OCI-LY7 (cell line): ENCODE data around the gene SMOC2. TPM values are rescaled to one million over a fixed set of nuclear protein-coding genes. Genes with fewer than 3 reads are reported as not detected.

ENCODE experiments used
- BruUV-seq: library from RNA; stranded (reverse); fragments of 400-500 nt; replicated peaks from 2 replicates; lab custom pipeline; 2021; lab: Mats Ljungman, UMichigan
- CTCF ChIA-PET: fragments of 300-600 bp; sonication (Branson Sonifier 250); formaldehyde crosslinking; loops from one replicate; lab custom pipeline; 2022; ENCODE audit warnings: antibody characterized with exemption; ENCODE audit not compliant: unreplicated experiment; lab: Charles Lee
- POLR2A ChIA-PET: fragments of 300-600 bp; sonication (Branson Sonifier 250); formaldehyde crosslinking; loops from one replicate; lab custom pipeline; 2022; ENCODE audit warnings: antibody characterized with exemption; lab: Charles Lee
- DNase-seq: peaks from one replicate; pipeline ENCODE4 v3.0.0-alpha.2; 2015; ENCODE audit warnings: low spot score
- H2AFZ ChIP-seq: fragments of 200-600 bp; sonication (generic), shearing (Covaris generic); 2 replicates; pipeline ENCODE4 v1.6.1; 2014; ENCODE audit warnings: mild to moderate bottlenecking, antibody characterized with exemption, low read length, moderate library complexity
- H3K27ac ChIP-seq: fragments of 200-600 bp; sonication (generic); 2 replicates; pipeline ENCODE4 v1.5.1; 2014; ENCODE audit warnings: mixed run types, low read depth, mild to moderate bottlenecking, moderate library complexity, low read length, inconsistent platforms; ENCODE audit not compliant: poor library complexity, severe bottlenecking
- H3K36me3 ChIP-seq: fragments of 200-600 bp; sonication (generic); 2 replicates; pipeline ENCODE4 v1.6.1; 2014; ENCODE audit warnings: mild to moderate bottlenecking, antibody characterized with exemption, low read length, moderate library complexity, mixed read lengths; ENCODE audit not compliant: insufficient read depth
- H3K4me1 ChIP-seq: fragments of 200-600 bp; sonication (generic); 2 replicates; pipeline ENCODE4 v1.5.1; 2014; ENCODE audit warnings: mild to moderate bottlenecking, low read length; ENCODE audit not compliant: insufficient read depth, poor library complexity, severe bottlenecking
- H3K4me2 ChIP-seq: fragments of 200-600 bp; sonication (generic); 2 replicates; pipeline ENCODE4 v1.6.1; 2014; ENCODE audit warnings: mild to moderate bottlenecking, low read length
- H3K4me3 ChIP-seq: fragments of 200-600 bp; sonication (generic); 2 replicates; pipeline ENCODE4 v1.5.1; 2014; ENCODE audit warnings: mild to moderate bottlenecking, low read depth, low read length; ENCODE audit not compliant: poor library complexity, severe bottlenecking
- H3K79me2 ChIP-seq: fragments of 200-600 bp; sonication (generic); 2 replicates; pipeline ENCODE4 v1.6.1; 2016; ENCODE audit warnings: low read depth, mild to moderate bottlenecking, low read length, moderate library complexity, mixed read lengths; ENCODE audit not compliant: insufficient read depth
- H3K9me2 ChIP-seq: fragments of 200-600 bp; sonication (generic); 2 replicates; pipeline ENCODE4 v1.6.1; 2016; ENCODE audit warnings: mild to moderate bottlenecking, low read length, mixed read lengths; ENCODE audit not compliant: insufficient read depth
- H3K9me3 ChIP-seq: fragments of 200-600 bp; sonication (generic); 2 replicates; pipeline ENCODE4 v1.6.1; 2014; ENCODE audit warnings: mild to moderate bottlenecking, mixed run types, low read length, mixed read lengths
- H4K20me1 ChIP-seq: fragments of 200-600 bp; sonication (generic); 2 replicates; pipeline ENCODE4 v1.6.1; 2014; ENCODE audit warnings: mild to moderate bottlenecking, antibody characterized with exemption, low read length, moderate library complexity, mixed read lengths; ENCODE audit not compliant: insufficient read depth
- CTCF ChIP-seq: fragments of 200-600 bp; sonication (generic); conservative IDR thresholded peaks from 2 replicates; pipeline ENCODE4 v1.5.1; 2014; ENCODE audit warnings: mild to moderate bottlenecking, antibody characterized with exemption, low read length, moderate library complexity, mixed read lengths
- EZH2phosphoT487 ChIP-seq: fragments of 200-600 bp; sonication (generic); IDR thresholded peaks from 2 replicates; pipeline ENCODE4 v1.6.1; 2018; ENCODE audit warnings: low read depth, borderline replicate concordance, mild to moderate bottlenecking, mixed run types, antibody characterized with exemption, low read length, moderate library complexity, mixed read lengths
- intact Hi-C: fragments of 100-400 bp; cut with micrococcal nuclease; formaldehyde crosslinking; loops from one replicate; pipeline ENCODE4 v1.10.0; 2022; ENCODE audit not compliant: unreplicated experiment
- total RNA-seq, 2 experiments: library from RNA; depleted of rRNA in 1 of 2; stranded (reverse); fragments of >200 nt in 1 of 2; shearing (Covaris generic) in 1 of 2; gene quantifications; 2 replicates each; pipeline ENCODE4 v1.2.3, GENCODE V29; 2014 to 2022

The SMOC2 gene
- total RNA-seq, 2 experiments from 2014 or later: not detected

- POLR2A ChIA-PET: no interaction called here
- BruUV-seq: no TSS peak
These were observed 1.7 kb downstream of the SMOC2 start for GRCh38 chr6:168442646-168443045.

GRCh38 chr6:168447282-168447681, 6.3 kb downstream of the SMOC2 start:
- no peak overlapping the region for H3K4me3 ChIP-seq
- no peak for DNase-seq
- ChIA-PET CTCF (no interaction called here), POLR2A (no interaction called here)
- no peaks in the 10 kb centered on the region for H3K79me2 ChIP-seq
- no peak overlapping the region for H3K27ac ChIP-seq
- no TSS peak for BruUV-seq
- no peaks in the 10 kb centered on the region for H4K20me1 ChIP-seq
- TF ChIP-seq CTCF (no peak), EZH2phosphoT487 (no peak)
- no peak overlapping the region for H2AFZ ChIP-seq
- H3K4me1 ChIP-seq: no peaks in the 10 kb centered on the region
- H3K4me2 ChIP-seq: no peak overlapping the region
- H3K9me2 ChIP-seq: no peaks in the 10 kb centered on the region
- H3K36me3 ChIP-seq: no peaks in the 10 kb centered on the region
- intact Hi-C loops: no loop called here
- no peaks in the 10 kb centered on the region for H3K9me3 ChIP-seq

More at GRCh38 chr6:168442646-168443045, 1.7 kb downstream of the SMOC2 start:
- Histone ChIP-seq H3K27ac (no peak overlapping the region), H2AFZ (no peak overlapping the region), H3K4me3 (no peak overlapping the region), H3K4me1 (no peaks in the 10 kb centered on the region), H3K9me2 (no peaks in the 10 kb centered on the region), H3K36me3 (no peaks in the 10 kb centered on the region), H4K20me1 (no peaks in the 10 kb centered on the region), H3K9me3 (no peaks in the 10 kb centered on the region), H3K79me2 (no peaks in the 10 kb centered on the region), H3K4me2 (no peak overlapping the region)
- DNase-seq: no peak
- no peak for TF ChIP-seq EZH2phosphoT487
- TF ChIP-seq CTCF: no peak
- CTCF ChIA-PET: no interaction called here
- intact Hi-C loops: no loop called here

GRCh38 chr6:168447700-168448099, 6.7 kb downstream of the SMOC2 start:
- Histone ChIP-seq H3K36me3 (no peaks in the 10 kb centered on the region), H3K27ac (no peak overlapping the region), H3K4me3 (no peak overlapping the region), H3K9me2 (no peaks in the 10 kb centered on the region), H3K9me3 (no peaks in the 10 kb centered on the region), H2AFZ (no peak overlapping the region), H4K20me1 (no peaks in the 10 kb centered on the region), H3K4me2 (no peak overlapping the region), H3K4me1 (no peaks in the 10 kb centered on the region), H3K79me2 (no peaks in the 10 kb centered on the region)
- ChIA-PET CTCF (no interaction called here), POLR2A (no interaction called here)
- no peak for DNase-seq
- TF ChIP-seq CTCF (no peak), EZH2phosphoT487 (no peak)
- no TSS peak for BruUV-seq
- intact Hi-C loops: no loop called here
